ENCODE data around the gene INO80E.

INO80E gene

GRCh38 chr16:30002614-30003346 lies 6.7 kb downstream of the INO80E start:
- TF ChIP-seq CTCF (IDR thresholded peaks at IDR 0.05; ENCODE audit: insufficient read depth, low read depth, low read length, missing control alignments) = no peak
- no peak overlapping the region for H3K4me3 ChIP-seq (ENCODE audit: low read depth, low read length)
- DNase-seq (ENCODE audit: low read depth) = no peak

- DNase-seq (ENCODE audit: low read depth) = no peak
- TF ChIP-seq CTCF (IDR thresholded peaks at IDR 0.05; ENCODE audit: insufficient read depth, low read depth, low read length, missing control alignments) = no peak
Observed at GRCh38 chr16:30003670-30004423, 7.8 kb downstream of the INO80E start.

GRCh38 chr16:30004424-30004776 lies 8.4 kb downstream of the INO80E start:
- DNase-seq (ENCODE audit: low read depth) = no peak
- no peak for TF ChIP-seq CTCF (IDR thresholded peaks at IDR 0.05; ENCODE audit: insufficient read depth, low read depth, low read length, missing control alignments)
- H3K4me3 ChIP-seq (ENCODE audit: low read depth, low read length) = no peak overlapping the region

More at GRCh38 chr16:30003670-30004423, 7.8 kb downstream of the INO80E start:
- H3K4me3 ChIP-seq (ENCODE audit: low read depth, low read length) = no peak overlapping the region

GRCh38 chr16:30004811-30005242 lies 8.8 kb downstream of the INO80E start:
- no peak overlapping the region for H3K4me3 ChIP-seq (ENCODE audit: low read depth, low read length)
- no peak for DNase-seq (ENCODE audit: low read depth)
- no peak for TF ChIP-seq CTCF (IDR thresholded peaks at IDR 0.05; ENCODE audit: insufficient read depth, low read depth, low read length, missing control alignments)

- H3K4me3 ChIP-seq (ENCODE audit: low read depth, low read length) = no peak overlapping the region
- peak; percentile 53 for DNase-seq (ENCODE audit: low read depth)
- TF ChIP-seq CTCF (IDR thresholded peaks at IDR 0.05; ENCODE audit: insufficient read depth, low read depth, low read length, missing control alignments) = peak; percentile 69
Observed at GRCh38 chr16:30005341-30006094, 9.5 kb downstream of the INO80E start.

- no peak for TF ChIP-seq CTCF (IDR thresholded peaks at IDR 0.05; ENCODE audit: insufficient read depth, low read depth, low read length, missing control alignments)
- H3K4me3 ChIP-seq (ENCODE audit: low read depth, low read length) = no peak overlapping the region
- no peak for DNase-seq (ENCODE audit: low read depth)
Observed at GRCh38 chr16:30006095-30006473, 10.0 kb downstream of the INO80E start.

Data from GM12865 (cell line).